Endothelial cell of umbilical vein (primary cell): Measurements from ENCODE around the gene PTPRT. TPM values are rescaled to one million over a fixed set of nuclear protein-coding genes. Genes with fewer than 3 reads are reported as not detected.

Experiments used
- BruUV-seq: library from RNA; stranded (reverse); fragments of 400-500 nt; replicated peaks from 2 replicates; lab custom pipeline; 2021; lab: Mats Ljungman, UMichigan
- CTCF ChIA-PET: fragments of 300-600, 350-600 bp; sonication (Branson Sonifier 250); formaldehyde crosslinking; loops from one replicate; lab custom pipeline; 2021; ENCODE audit warnings: antibody characterized with exemption, inconsistent platforms; lab: Charles Lee
- POLR2A ChIA-PET: fragments of 300-600, 350-600 bp; sonication (Branson Sonifier 250); formaldehyde crosslinking; loops from one replicate; lab custom pipeline; 2021; ENCODE audit warnings: antibody characterized with exemption, inconsistent platforms; lab: Charles Lee
- DNase-seq: peaks from one replicate; pipeline ENCODE4 v3.0.0-alpha.2; 2011; ENCODE audit warnings: low read depth, low spot score
- FAIRE-seq: peaks from 2 replicates; lab custom pipeline; 2011; peaks lifted over from hg19 to GRCh38; lab: Jason Lieb, UNC
- H2AFZ ChIP-seq: 2 replicates; pipeline ENCODE4 v1.6.0; 2012; ENCODE audit warnings: low read depth, low read length, control low read depth, inconsistent platforms
- H3K27ac ChIP-seq: 2 replicates; pipeline ENCODE4 v1.5.1; 2011; ENCODE audit warnings: low read depth, mild to moderate bottlenecking, control low read depth, low read length, moderate library complexity; ENCODE audit not compliant: insufficient read depth
- H3K27me3 ChIP-seq, 2 experiments: 2 replicates each; pipeline versions ENCODE4 v1.6.0 to v1.6.1; 2011; ENCODE audit warnings: low read length in 2 of 2, mixed read lengths in 1 of 2; ENCODE audit not compliant: control insufficient read depth in 2 of 2, insufficient read depth in 2 of 2
- H3K36me3 ChIP-seq, 2 experiments: 2 replicates in 1 of 2; 3 replicates in 1 of 2; pipeline ENCODE4 v1.5.1; 2011; ENCODE audit warnings: low read length in 2 of 2, mild to moderate bottlenecking in 1 of 2, moderate library complexity in 1 of 2; ENCODE audit not compliant: control insufficient read depth in 2 of 2, insufficient read depth in 2 of 2; ENCODE audit errors: extremely low read depth in 1 of 2
- H3K4me1 ChIP-seq: 3 replicates; pipeline ENCODE4 v1.5.1; 2011; ENCODE audit warnings: mild to moderate bottlenecking, low read length; ENCODE audit not compliant: control insufficient read depth, insufficient read depth; ENCODE audit errors: extremely low read depth
- H3K4me2 ChIP-seq: 2 replicates; pipeline ENCODE4 v1.6.1; 2011; ENCODE audit warnings: low read length, control low read depth, mixed read lengths; ENCODE audit not compliant: insufficient read depth
- H3K4me3 ChIP-seq, 3 experiments: fragments of 200-600 bp in 1 of 3; sonication (generic), shearing (Covaris generic) in 1 of 3; replicated peaks in 1 of 3; 2 replicates each; pipeline ENCODE4 v1.5.1; 2011 to 2016; ENCODE audit warnings: control low read depth in 3 of 3, low read length in 3 of 3, mild to moderate bottlenecking in 2 of 3, inconsistent platforms in 1 of 3, low read depth in 1 of 3, moderate library complexity in 1 of 3; ENCODE audit not compliant: insufficient read depth in 1 of 3
- H3K79me2 ChIP-seq: 2 replicates; pipeline ENCODE4 v1.6.0; 2012; ENCODE audit warnings: low read length, inconsistent platforms; ENCODE audit not compliant: control insufficient read depth, insufficient read depth
- H3K9ac ChIP-seq: replicated peaks from 2 replicates; pipeline ENCODE3; 2011; ENCODE audit warnings: low read length, control low read depth; ENCODE audit not compliant: insufficient read depth; ENCODE audit errors: extremely low read depth
- H3K9me1 ChIP-seq: replicated peaks from 3 replicates; pipeline ENCODE4 v1.6.0; 2011; ENCODE audit warnings: mild to moderate bottlenecking, low read length; ENCODE audit not compliant: control insufficient read depth, insufficient read depth; ENCODE audit errors: extremely low read depth
- H3K9me3 ChIP-seq: replicated peaks from 2 replicates; pipeline ENCODE4 v1.5.1; 2012; ENCODE audit warnings: low read length, inconsistent platforms; ENCODE audit not compliant: control insufficient read depth, insufficient read depth
- H4K20me1 ChIP-seq: replicated peaks from 2 replicates; pipeline ENCODE3; 2011; ENCODE audit warnings: mild to moderate bottlenecking, low read length; ENCODE audit not compliant: control insufficient read depth, insufficient read depth; ENCODE audit errors: extremely low read depth
- CTCF ChIP-seq, 2 donors: IDR thresholded peaks; 1 replicate in 1 of 2; 2 replicates in 1 of 2; pipeline ENCODE4 v1.5.1; 2011; ENCODE audit warnings: low read length in 2 of 2, mild to moderate bottlenecking in 2 of 2, moderate library complexity in 2 of 2, control low read depth in 1 of 2, inconsistent platforms in 1 of 2, low read depth in 1 of 2; ENCODE audit not compliant: insufficient read depth in 1 of 2; ENCODE audit errors: extremely low read depth in 1 of 2
- EZH2 ChIP-seq: IDR thresholded peaks from 2 replicates; pipeline ENCODE4 v1.6.1; 2012; ENCODE audit warnings: borderline replicate concordance, low read depth, mild to moderate bottlenecking, moderate library complexity, low read length, inconsistent platforms; ENCODE audit not compliant: severe bottlenecking
- FOS ChIP-seq: IDR thresholded peaks from 2 replicates; pipeline ENCODE4 v1.6.1; 2011; ENCODE audit warnings: mild to moderate bottlenecking, low read length, moderate library complexity, borderline replicate concordance; ENCODE audit not compliant: insufficient read depth
- GATA2 ChIP-seq: IDR thresholded peaks from 2 replicates; pipeline ENCODE4 v1.7.0; 2011; ENCODE audit warnings: low read depth, mild to moderate bottlenecking, moderate library complexity, mixed read lengths, low read length; ENCODE audit not compliant: insufficient read length, insufficient read depth
- JUN ChIP-seq: IDR thresholded peaks from 2 replicates; pipeline ENCODE4 v1.6.1; 2011; ENCODE audit warnings: borderline replicate concordance, low read depth; ENCODE audit not compliant: insufficient read length, insufficient read depth
- MAX ChIP-seq: IDR thresholded peaks from 2 replicates; pipeline ENCODE4 v1.6.1; 2011; ENCODE audit not compliant: insufficient read depth, insufficient read length
- MYC ChIP-seq: IDR thresholded peaks from one replicate; pipeline ENCODE4 v1.6.1; 2011; ENCODE audit warnings: mild to moderate bottlenecking, low read depth, low read length
- POLR2A ChIP-seq: IDR thresholded peaks from 2 replicates; pipeline ENCODE4 v1.6.1; 2012; ENCODE audit warnings: low read depth, mild to moderate bottlenecking, control low read depth, low read length
- POLR2AphosphoS5 ChIP-seq: IDR thresholded peaks from 2 replicates; pipeline ENCODE4 v1.6.1; 2012; ENCODE audit warnings: low read depth, mild to moderate bottlenecking, control low read depth, low read length, moderate library complexity; ENCODE audit not compliant: insufficient read depth
- dilution Hi-C: fragments of 300-500 bp; cut with MboI; formaldehyde crosslinking; loops from one replicate; pipeline ENCODE4 v1.15.0; 2019; ENCODE audit warnings: low sequenced_read_pairs; ENCODE audit not compliant: extremely low pct_ligation_motif_present
- intact Hi-C: fragments of 100-400 bp; cut with micrococcal nuclease; formaldehyde crosslinking; loops from one replicate; pipeline ENCODE4 v1.10.0; 2022
- polyA plus RNA-seq, 4 experiments: library from polyadenylated mRNA; depleted of rRNA in 3 of 4; stranded (reverse) in 3 of 4; unstranded in 1 of 4; fragments of >200 nt; gene quantifications; 2 replicates each; pipeline versions ENCODE4 v1.2.1 to v1.2.3, GENCODE V29; 2011 to 2012; ENCODE audit warnings: missing spikeins in 1 of 4
- total RNA-seq: library from RNA; stranded (reverse); gene quantifications from 2 replicates; pipeline ENCODE4 v1.2.3, GENCODE V29; 2021

PTPRT gene
- total and polyA plus RNA-seq, 2 donors (not counting 3 experiments of a cell fraction or from before 2014, with no cell fraction given), result not detected

GRCh38 chr20:42113236-42113635 is 1076.5 kb downstream of the PTPRT start:
- no peaks in the 10 kb centered on the region for H3K4me1 ChIP-seq
- H3K4me3 ChIP-seq, result no peak overlapping the region
- TF ChIP-seq MAX (no peak), MYC (no peak), GATA2 (no peak), POLR2A (no peak), JUN (no peak), FOS (no peak), CTCF (IDR thresholded peaks at IDR 0.05; ENCODE audit: extremely low read depth in 1 of 2, insufficient read depth in 1 of 2, low read depth in 1 of 2, low read length in 2 of 2) (no peak), POLR2AphosphoS5 (no peak), EZH2 (no peak)
- H3K79me2 ChIP-seq, result no peaks in the 10 kb centered on the region
- no peaks in the 10 kb centered on the region for H4K20me1 ChIP-seq
- peaks cover 4% of the 10 kb centered on the region for H3K9me3 ChIP-seq
- H3K27me3 ChIP-seq, result no peaks in the 10 kb centered on the region
- DNase-seq (no peak), FAIRE-seq (no peak)
- dilution Hi-C loops (no loop called here), intact Hi-C loops (no loop called here)
- no peak overlapping the region for H3K27ac ChIP-seq
- POLR2A ChIA-PET, result no interaction called here
- no peak overlapping the region for H2AFZ ChIP-seq
- no peak overlapping the region for H3K9ac ChIP-seq
- H3K36me3 ChIP-seq, result no peaks in the 10 kb centered on the region
- CTCF ChIA-PET, result no interaction called here
- BruUV-seq, result no TSS peak
- no peak overlapping the region for H3K4me2 ChIP-seq
- no peaks in the 10 kb centered on the region for H3K9me1 ChIP-seq
